HG03342 (cell line): ENCODE results near the gene PRR3.

Experiments used
- ATAC-seq: cut with Tn5 transposase; IDR thresholded peaks from one replicate; pipeline ENCODE4 v1.9.1; 2021; ENCODE audit warnings: mild to moderate bottlenecking, moderate library complexity; ENCODE audit not compliant: unreplicated experiment

Gene PRR3

DNA sequence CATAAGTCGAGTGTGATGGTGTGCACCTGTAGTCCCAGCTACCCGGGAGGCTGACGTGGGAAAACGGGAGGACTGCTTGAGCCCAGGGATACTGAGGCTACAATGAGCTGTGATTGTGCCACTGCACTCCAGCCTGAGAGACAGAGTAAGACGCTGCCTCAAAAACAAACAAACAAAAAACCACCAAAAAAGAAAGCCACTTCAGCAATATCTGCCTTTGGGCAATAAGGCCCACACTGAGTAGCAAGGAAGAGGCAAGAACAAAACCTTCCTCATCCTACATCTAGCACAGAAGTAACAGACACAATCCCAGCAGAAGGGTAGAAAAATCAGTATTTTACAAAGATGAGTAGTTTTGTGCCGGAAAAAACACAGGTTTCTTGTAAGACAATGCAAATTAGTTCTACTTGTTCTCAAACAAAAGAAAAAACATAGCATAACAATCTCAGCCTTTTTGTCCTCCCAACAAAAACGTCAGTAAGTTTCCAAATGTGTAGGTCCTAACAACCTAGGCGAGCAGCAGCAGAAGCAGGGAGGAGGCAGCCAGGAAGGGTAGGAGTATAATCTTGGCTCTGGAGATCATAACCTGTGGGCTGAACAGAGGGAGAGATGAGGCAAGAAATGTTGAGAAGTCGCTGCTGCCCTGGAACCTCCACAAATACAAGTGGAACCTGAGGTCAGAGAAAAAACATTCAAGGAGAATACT lies 54.2 kb downstream of the PRR3 start:
- no peak for ATAC-seq

DNA sequence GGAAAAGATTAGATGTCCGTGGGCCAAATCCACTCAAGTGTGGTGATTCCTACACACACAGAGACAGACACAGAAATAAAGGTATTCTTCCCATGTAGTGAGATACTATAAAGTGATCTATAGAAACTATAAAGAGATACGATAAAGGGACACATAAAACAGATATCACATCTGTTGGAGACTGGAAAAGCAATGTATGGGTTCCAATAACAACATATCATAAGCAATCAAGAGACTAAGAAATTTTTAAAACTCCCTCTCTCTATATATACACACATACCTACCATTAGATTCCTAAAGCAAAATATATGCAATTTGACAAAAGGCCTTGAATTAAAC lies 54.7 kb downstream of the PRR3 start:
- ATAC-seq, result no peak

DNA sequence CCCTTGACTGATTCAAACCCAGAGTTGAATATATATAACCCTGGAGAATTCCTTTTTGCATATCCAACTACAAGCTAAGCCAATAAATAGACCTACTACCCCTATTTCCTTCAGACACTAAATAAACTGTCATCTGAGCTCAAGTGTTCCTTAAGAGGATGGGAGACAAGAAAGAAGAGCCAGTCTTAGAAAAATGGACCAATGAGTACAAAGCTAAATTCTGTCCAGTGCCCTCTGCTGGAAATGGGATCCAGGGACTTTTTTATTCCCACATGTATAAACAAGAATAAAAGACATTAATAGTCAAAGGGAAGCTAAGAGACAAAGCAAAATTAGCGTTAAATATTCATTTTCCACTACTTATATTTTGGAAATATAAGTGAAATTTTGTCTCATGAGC lies 55.1 kb downstream of the PRR3 start:
- no peak for ATAC-seq

DNA sequence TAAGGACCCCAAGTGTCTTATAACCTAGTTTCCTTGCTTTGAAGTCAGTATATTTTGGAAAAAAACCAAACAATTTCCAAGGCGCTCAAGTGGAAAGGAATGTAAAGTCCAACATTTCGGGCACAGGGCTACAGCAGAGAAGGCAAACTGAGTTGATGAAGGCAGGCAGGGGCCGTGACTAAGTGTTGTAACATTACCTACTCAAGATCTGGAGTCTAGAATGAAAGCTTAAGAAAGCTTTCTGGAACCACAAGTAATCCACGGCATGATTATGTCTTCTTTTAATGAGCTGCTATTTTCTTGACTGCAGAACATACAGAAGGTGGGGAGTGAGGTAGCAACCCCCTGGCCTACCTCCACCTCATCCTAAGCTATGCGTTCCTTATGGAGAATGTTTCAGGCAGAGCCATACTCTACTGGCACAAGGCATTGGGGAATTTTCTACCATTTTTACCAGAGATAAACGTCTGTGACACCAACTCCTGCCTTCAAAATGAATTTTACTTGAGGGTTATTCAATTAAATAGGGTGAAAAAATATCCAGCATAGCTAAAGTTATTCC lies 55.7 kb downstream of the PRR3 start:
- no peak for ATAC-seq
